ENCODE results near the gene PIP4K2B. TPM values are rescaled to one million over a fixed set of nuclear protein-coding genes. Genes with fewer than 3 reads are reported as not detected.

The PIP4K2B gene
- total RNA-seq, 4 donors from 2014 or later: 47.9 to 79.0 (median 74.8) TPM

DNA sequence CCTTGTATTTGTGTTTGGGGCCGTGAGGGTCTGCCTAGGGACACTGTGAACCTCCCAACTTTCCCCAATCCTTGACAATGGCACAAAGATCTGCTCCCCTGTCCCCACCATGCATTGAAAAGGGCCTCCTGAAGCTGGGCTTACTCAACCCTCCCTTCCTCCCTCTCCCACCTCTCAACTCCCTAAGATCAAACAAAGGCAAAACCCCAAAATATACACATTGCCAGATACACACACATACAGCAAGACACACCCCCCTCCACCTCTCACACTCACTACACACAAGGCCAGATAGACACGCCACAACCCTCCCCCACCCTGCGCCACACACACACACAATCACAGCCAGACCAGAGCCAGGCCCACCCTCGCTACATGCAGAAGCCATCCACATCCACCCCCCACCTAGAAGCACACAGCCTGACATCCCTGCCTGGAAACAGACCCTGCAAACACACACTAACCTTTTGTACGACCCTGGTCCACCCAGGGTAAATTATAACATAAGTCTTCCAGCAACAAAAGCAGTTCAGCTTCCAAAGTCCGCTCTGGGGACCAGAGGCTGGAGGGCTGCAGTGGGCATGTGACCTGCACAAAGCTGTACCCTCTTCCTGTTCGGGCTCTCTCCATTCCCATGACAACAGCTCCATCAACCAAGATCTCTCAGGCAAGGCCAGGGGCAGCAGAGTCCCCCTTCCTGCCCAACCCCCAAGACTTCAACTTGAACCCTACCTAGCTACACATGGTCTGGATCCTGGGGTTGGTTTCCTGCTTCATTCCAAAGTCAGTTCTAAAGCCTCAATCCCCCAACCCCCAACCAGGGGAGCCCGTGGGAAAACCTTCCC lies 53.1 kb downstream of the PIP4K2B start:
- peaks cover 0 to 84% (median 58%) of the 10 kb centered on the region in 4 donors for H3K4me1 ChIP-seq
- 29 to 38% methylated on average over 8 of the region's 8 CpGs for WGBS, 2 donors
- peak overlapping the region in 3 of 4 donors; percentile 50 to 80 (median 79) for H3K4me3 ChIP-seq
- no peak for DNase-seq (ENCODE audit: low spot score in 2 of 2)
- no peaks in the 10 kb centered on the region for H3K9me3 ChIP-seq
- H3K27me3 ChIP-seq: peaks cover 0 to 3% of the 10 kb centered on the region in 2 donors
- H3K27ac ChIP-seq: peak overlapping the region in 3 of 4 donors; percentile 83 to 91 (median 91)
- H3K36me3 ChIP-seq: peaks cover 0 to 3% (median 0%) of the 10 kb centered on the region in 3 donors
- TF ChIP-seq, protein P1, sequence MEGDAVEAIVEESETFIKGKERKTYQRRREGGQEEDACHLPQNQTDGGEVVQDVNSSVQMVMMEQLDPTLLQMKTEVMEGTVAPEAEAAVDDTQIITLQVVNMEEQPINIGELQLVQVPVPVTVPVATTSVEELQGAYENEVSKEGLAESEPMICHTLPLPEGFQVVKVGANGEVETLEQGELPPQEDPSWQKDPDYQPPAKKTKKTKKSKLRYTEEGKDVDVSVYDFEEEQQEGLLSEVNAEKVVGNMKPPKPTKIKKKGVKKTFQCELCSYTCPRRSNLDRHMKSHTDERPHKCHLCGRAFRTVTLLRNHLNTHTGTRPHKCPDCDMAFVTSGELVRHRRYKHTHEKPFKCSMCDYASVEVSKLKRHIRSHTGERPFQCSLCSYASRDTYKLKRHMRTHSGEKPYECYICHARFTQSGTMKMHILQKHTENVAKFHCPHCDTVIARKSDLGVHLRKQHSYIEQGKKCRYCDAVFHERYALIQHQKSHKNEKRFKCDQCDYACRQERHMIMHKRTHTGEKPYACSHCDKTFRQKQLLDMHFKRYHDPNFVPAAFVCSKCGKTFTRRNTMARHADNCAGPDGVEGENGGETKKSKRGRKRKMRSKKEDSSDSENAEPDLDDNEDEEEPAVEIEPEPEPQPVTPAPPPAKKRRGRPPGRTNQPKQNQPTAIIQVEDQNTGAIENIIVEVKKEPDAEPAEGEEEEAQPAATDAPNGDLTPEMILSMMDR (IDR thresholded peaks at IDR 0.05): no peak
- no peak for TF ChIP-seq POLR2A (IDR thresholded peaks at IDR 0.05)
- TF ChIP-seq EP300 (IDR thresholded peaks at IDR 0.05): no peak

DNA sequence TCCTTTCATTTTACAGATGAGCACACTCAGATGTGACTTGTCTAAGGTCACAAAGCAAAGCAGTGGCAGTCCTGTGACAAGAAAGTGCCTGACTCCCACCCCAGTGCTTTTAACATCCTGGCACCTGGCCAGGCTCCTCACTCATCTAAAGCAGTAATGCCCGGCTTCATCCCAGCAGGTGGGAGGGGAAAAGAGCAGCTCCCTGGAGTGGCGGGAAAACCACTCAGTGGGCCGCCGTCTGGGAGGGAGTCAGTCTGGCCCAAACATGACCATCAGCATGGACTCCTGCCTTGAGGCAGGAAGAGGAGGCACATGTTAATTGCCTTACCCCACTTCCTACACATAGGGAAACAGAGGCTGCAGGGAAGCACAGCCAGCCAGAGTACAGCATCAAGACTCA lies 53.8 kb downstream of the PIP4K2B start:
- Histone ChIP-seq H3K36me3 (peaks cover 0 to 3% (median 0%) of the 10 kb centered on the region in 3 donors), H3K27ac (peak overlapping the region in 2 of 4 donors; percentile 91), H3K27me3 (peaks cover 0 to 3% of the 10 kb centered on the region in 2 donors), H3K4me1 (peaks cover 0 to 84% (median 52%) of the 10 kb centered on the region in 4 donors), H3K9me3 (no peaks in the 10 kb centered on the region), H3K4me3 (no peak overlapping the region)
- 28 to 53% methylated on average over 4 of the region's 4 CpGs for WGBS, 2 donors
- no peak for TF ChIP-seq POLR2A (IDR thresholded peaks at IDR 0.05)
- TF ChIP-seq, protein P1 (IDR thresholded peaks at IDR 0.05): no peak
- peak in 1 of 2 donors; percentile 31 for DNase-seq (ENCODE audit: low spot score in 2 of 2)

DNA sequence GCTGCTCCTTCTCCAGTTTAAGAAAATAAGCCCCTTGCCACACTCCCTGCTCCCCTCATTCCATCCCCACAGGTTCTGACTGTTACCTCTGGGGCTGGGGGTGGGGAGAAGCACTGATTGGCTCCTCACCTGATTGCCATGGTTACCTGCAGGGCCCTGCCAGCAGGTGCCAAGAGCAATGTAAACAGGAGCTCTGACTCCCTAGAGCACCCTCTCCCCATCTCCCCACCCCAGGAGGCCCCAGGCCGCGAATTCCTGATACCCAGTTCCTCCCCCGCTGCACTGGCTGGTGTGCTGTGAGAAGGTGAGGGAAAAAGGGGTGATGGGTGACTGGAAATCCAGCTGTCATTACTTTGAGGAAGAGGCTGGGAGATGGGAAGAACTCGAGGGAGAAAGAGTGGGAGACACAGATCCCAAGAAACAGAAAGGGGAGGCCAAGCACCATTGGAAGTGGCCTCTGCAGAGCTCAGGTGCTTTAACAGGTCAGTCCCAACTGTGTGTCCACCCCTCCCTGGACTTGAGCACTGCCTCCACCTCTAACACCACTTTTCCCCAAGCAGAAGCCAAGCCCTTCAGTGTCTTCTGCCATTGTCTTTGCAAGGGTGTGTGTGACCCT lies 55.7 kb downstream of the PIP4K2B start:
- peaks cover 0 to 70% (median 37%) of the 10 kb centered on the region in 4 donors for H3K4me1 ChIP-seq
- WGBS, 2 donors: 70 to 74% methylated on average over 4 of the region's 4 CpGs
- H3K36me3 ChIP-seq: peaks cover 0 to 18% (median 0%) of the 10 kb centered on the region in 3 donors
- peaks cover 0 to under 1% of the 10 kb centered on the region in 2 donors for H3K27me3 ChIP-seq
- DNase-seq (ENCODE audit: low spot score in 2 of 2): no peak
- TF ChIP-seq EP300 (IDR thresholded peaks at IDR 0.05) (no peak), POLR2A (IDR thresholded peaks at IDR 0.05) (no peak)
- TF ChIP-seq, protein P1 (IDR thresholded peaks at IDR 0.05): no peak
- peak overlapping the region in 3 of 4 donors; percentile 76 to 88 (median 85) for H3K27ac ChIP-seq
- no peaks in the 10 kb centered on the region for H3K9me3 ChIP-seq
- H3K4me3 ChIP-seq: no peak overlapping the region

GRCh38 chr17:38742411-38743308 lies 56.7 kb downstream of the PIP4K2B start:
- TF ChIP-seq, protein P1 (IDR thresholded peaks at IDR 0.05): no peak
- peak in 1 of 2 donors; percentile 68 for TF ChIP-seq EP300 (IDR thresholded peaks at IDR 0.05)
- TF ChIP-seq POLR2A (IDR thresholded peaks at IDR 0.05): no peak
- peak in 1 of 2 donors; percentile 96 for DNase-seq (ENCODE audit: low spot score in 2 of 2)
- H3K9me3 ChIP-seq: no peaks in the 10 kb centered on the region
- peaks cover 0 to 28% (median 3%) of the 10 kb centered on the region in 3 donors for H3K36me3 ChIP-seq
- H3K4me3 ChIP-seq: no peak overlapping the region
- H3K4me1 ChIP-seq: peaks cover 0 to 68% (median 34%) of the 10 kb centered on the region in 4 donors
- peak overlapping the region; percentile 31 to 88 (median 80) for H3K27ac ChIP-seq
- 31 to 36% methylated on average over 22 of the region's 22 CpGs for WGBS, 2 donors
- no peaks in the 10 kb centered on the region for H3K27me3 ChIP-seq

All from tibial nerve (tissue), 4 donors.